ENCODE results near the gene SRL. TPM values are rescaled to one million over a fixed set of nuclear protein-coding genes. Genes with fewer than 3 reads are reported as not detected.

The SRL gene
- polyA plus RNA-seq, 1 of the 3 experiments (the other 2 are of a cell fraction), result not detected

DNA sequence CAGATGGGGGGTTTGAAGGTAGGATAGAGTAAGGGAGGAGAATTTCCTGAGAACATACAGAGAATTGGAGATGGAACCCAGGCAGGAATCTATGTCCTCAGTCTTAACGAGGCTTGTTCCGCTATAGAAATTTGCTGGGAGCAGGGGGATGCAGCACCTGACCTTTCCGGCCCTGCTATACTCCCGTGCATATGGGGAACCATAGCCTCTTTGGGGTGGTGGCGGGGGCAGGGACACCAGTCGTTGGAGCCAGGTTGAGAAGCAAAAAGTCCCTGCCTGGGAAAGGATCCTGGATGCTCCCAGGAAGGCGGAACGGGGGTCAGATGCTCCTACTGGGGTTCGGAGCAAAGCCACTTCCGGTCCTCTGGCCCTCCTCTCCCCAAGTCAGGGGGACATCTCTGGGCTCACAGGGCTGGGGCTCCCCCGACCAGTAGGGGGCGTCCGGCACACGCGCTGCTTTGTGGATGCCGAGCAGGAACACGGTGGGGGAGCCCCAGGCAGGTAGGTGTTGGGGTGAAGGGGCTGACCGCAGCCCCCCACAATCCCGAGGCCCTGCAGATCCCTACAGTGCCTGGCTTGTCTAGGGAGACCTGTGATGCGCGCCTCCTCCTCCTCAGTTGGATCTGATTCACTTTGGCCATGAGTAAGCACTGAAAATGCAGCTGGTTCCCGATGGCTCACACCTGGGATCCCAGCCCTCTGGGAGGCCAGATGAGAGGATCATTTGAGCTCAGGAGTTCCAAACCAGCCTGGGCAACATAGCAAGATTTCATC lies 46.5 kb upstream of the SRL start (continued):
- TF ChIP-seq SIN3A (IDR thresholded peaks at IDR 0.05; ENCODE audit: borderline replicate concordance, low read depth, low read length) (no peak), ELF1 (IDR thresholded peaks at IDR 0.05) (no peak), MEF2A (IDR thresholded peaks at IDR 0.05; ENCODE audit: borderline replicate concordance, low read depth) (no peak), FOXM1 (IDR thresholded peaks at IDR 0.05; ENCODE audit: low read depth) (no peak), SMC3 (IDR thresholded peaks at IDR 0.05; ENCODE audit: low read depth, low read length) (peak; percentile 82), FOSL2 (IDR thresholded peaks at IDR 0.05; ENCODE audit: borderline replicate concordance, low read depth) (no peak), POLR2AphosphoS5 (IDR thresholded peaks at IDR 0.05; ENCODE audit: low read depth, low read length) (no peak), JUND (IDR thresholded peaks at IDR 0.05) (no peak), RCOR1 (IDR thresholded peaks at IDR 0.05; ENCODE audit: low read length) (no peak)
- TF ChIP-seq, protein P1, sequence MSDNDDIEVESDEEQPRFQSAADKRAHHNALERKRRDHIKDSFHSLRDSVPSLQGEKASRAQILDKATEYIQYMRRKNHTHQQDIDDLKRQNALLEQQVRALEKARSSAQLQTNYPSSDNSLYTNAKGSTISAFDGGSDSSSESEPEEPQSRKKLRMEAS (IDR thresholded peaks at IDR 0.05; ENCODE audit: low read depth), result no peak
- TF ChIP-seq, protein P2, sequence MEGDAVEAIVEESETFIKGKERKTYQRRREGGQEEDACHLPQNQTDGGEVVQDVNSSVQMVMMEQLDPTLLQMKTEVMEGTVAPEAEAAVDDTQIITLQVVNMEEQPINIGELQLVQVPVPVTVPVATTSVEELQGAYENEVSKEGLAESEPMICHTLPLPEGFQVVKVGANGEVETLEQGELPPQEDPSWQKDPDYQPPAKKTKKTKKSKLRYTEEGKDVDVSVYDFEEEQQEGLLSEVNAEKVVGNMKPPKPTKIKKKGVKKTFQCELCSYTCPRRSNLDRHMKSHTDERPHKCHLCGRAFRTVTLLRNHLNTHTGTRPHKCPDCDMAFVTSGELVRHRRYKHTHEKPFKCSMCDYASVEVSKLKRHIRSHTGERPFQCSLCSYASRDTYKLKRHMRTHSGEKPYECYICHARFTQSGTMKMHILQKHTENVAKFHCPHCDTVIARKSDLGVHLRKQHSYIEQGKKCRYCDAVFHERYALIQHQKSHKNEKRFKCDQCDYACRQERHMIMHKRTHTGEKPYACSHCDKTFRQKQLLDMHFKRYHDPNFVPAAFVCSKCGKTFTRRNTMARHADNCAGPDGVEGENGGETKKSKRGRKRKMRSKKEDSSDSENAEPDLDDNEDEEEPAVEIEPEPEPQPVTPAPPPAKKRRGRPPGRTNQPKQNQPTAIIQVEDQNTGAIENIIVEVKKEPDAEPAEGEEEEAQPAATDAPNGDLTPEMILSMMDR (IDR thresholded peaks at IDR 0.05), result peak; percentile 95
- TF ChIP-seq, protein P3, sequence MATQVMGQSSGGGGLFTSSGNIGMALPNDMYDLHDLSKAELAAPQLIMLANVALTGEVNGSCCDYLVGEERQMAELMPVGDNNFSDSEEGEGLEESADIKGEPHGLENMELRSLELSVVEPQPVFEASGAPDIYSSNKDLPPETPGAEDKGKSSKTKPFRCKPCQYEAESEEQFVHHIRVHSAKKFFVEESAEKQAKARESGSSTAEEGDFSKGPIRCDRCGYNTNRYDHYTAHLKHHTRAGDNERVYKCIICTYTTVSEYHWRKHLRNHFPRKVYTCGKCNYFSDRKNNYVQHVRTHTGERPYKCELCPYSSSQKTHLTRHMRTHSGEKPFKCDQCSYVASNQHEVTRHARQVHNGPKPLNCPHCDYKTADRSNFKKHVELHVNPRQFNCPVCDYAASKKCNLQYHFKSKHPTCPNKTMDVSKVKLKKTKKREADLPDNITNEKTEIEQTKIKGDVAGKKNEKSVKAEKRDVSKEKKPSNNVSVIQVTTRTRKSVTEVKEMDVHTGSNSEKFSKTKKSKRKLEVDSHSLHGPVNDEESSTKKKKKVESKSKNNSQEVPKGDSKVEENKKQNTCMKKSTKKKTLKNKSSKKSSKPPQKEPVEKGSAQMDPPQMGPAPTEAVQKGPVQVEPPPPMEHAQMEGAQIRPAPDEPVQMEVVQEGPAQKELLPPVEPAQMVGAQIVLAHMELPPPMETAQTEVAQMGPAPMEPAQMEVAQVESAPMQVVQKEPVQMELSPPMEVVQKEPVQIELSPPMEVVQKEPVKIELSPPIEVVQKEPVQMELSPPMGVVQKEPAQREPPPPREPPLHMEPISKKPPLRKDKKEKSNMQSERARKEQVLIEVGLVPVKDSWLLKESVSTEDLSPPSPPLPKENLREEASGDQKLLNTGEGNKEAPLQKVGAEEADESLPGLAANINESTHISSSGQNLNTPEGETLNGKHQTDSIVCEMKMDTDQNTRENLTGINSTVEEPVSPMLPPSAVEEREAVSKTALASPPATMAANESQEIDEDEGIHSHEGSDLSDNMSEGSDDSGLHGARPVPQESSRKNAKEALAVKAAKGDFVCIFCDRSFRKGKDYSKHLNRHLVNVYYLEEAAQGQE (IDR thresholded peaks at IDR 0.05; ENCODE audit: low read depth, low read length), result no peak
- TF ChIP-seq, protein P4, sequence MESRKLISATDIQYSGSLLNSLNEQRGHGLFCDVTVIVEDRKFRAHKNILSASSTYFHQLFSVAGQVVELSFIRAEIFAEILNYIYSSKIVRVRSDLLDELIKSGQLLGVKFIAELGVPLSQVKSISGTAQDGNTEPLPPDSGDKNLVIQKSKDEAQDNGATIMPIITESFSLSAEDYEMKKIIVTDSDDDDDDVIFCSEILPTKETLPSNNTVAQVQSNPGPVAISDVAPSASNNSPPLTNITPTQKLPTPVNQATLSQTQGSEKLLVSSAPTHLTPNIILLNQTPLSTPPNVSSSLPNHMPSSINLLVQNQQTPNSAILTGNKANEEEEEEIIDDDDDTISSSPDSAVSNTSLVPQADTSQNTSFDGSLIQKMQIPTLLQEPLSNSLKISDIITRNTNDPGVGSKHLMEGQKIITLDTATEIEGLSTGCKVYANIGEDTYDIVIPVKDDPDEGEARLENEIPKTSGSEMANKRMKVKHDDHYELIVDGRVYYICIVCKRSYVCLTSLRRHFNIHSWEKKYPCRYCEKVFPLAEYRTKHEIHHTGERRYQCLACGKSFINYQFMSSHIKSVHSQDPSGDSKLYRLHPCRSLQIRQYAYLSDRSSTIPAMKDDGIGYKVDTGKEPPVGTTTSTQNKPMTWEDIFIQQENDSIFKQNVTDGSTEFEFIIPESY (IDR thresholded peaks at IDR 0.05; ENCODE audit: borderline replicate concordance, low read depth), result no peak
